ENCODE results near the gene SOX12.

GRCh38 chr20:276620-277495 is 48.5 kb upstream of the SOX12 start:
- no peak for TF ChIP-seq CTCF (IDR thresholded peaks at IDR 0.05; ENCODE audit: poor library complexity)
- TF ChIP-seq EZH2 (IDR thresholded peaks at IDR 0.05; ENCODE audit: borderline replicate concordance): no peak
- TF ChIP-seq EZH2phosphoT487 (IDR thresholded peaks at IDR 0.05; ENCODE audit: low read depth, severe bottlenecking, unreplicated experiment): no peak

All from hepatocyte (in vitro differentiated cells).